ENCODE measurements around the gene FANK1.

FANK1 gene

GRCh38 chr10:125990974-125991373 lies 94.6 kb downstream of the FANK1 start:
- DNase-seq (ENCODE audit: low spot score), result no peak

DNA sequence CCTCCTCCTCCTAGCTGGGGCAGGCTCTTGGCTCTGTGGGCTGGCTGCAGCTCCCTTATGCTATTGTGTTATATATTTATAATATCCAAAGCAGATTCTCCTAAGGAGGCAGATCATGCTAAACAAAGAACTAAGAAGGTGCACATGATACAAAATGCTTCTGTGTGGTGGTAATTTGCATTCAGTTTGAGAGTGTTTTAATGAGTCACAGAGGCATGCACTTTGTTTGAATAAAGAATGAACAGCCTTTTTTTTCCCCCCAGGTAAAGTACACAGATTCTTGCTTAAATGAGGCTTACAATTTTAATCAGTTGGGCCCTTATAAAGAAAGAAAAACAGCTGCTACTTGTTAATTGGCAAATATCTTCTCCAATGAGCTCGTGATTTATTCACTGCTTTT lies 95.0 kb downstream of the FANK1 start:
- DNase-seq (ENCODE audit: low spot score), result no peak

DNA sequence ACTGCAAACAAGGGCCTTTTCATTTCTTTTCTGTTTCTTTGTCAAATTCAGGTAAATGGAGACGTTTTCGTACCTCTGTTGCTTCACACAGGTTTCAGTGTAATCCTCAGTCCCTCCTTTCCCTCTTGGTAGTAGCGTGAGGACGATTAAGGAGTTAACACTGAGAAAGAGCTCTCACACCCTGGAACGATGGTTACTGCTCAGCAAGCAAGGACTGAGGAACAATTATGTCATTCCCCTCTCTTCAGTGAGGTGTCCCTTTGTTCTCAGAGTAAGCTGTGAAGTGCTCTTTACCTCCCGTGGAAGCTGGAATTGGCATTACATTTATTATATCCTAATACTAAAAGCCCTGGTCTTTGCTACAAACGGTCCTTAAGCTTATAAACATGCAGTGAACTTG lies 95.9 kb downstream of the FANK1 start:
- no peak for DNase-seq (ENCODE audit: low spot score)

DNA sequence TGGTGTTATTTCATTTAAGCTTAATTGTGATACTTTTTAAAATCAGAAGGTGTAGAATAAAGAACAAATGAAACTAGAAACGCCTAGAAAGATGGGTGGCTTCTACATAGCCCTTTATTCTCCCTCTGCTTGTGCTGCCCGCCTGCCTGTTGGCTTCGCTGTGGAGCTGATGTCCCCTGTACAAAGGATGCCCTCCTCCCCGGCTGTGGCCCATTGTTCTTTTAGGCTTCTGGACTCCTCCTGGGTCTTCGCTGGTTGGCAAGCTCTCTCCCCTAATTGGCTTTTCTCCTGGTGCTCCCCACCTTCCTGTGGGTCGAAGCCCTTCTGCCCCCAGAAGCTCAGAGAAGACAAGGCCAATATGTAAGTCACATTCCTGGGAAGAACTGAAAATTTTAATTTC lies 98.2 kb downstream of the FANK1 start:
- DNase-seq (ENCODE audit: low spot score), result no peak

GRCh38 chr10:125995726-125996304 lies 99.5 kb downstream of the FANK1 start:
- DNase-seq (ENCODE audit: low spot score), result no peak

DNA sequence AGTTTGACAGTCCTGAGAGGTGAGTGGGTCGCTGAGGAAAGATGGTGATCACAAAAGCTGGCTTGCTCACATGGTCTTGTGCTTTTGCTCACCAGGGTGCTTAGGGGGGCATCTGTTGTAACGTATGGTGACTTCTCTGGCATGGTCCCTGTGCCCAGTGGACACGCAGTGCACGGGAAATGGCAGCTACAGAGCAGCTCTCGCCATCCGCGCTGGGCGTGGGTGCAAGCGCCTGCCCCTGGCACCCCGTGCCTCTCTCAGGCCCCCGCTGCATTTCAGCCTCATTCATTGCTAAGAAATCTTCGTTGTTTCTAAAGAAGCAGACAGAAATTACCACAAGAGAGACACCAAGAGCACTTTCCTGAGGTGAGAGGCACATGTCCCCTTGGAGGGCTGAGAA lies 101.2 kb downstream of the FANK1 start:
- no peak for DNase-seq (ENCODE audit: low spot score)

- no peak for DNase-seq (ENCODE audit: low spot score)
These were observed 103.3 kb downstream of the FANK1 start for GRCh38 chr10:125999694-126000093.

- DNase-seq (ENCODE audit: low spot score), result no peak
These were observed 105.2 kb downstream of the FANK1 start for GRCh38 chr10:126001576-126001975.

GRCh38 chr10:126004752-126005151 lies 108.4 kb downstream of the FANK1 start:
- no peak for DNase-seq (ENCODE audit: low spot score)

DNA sequence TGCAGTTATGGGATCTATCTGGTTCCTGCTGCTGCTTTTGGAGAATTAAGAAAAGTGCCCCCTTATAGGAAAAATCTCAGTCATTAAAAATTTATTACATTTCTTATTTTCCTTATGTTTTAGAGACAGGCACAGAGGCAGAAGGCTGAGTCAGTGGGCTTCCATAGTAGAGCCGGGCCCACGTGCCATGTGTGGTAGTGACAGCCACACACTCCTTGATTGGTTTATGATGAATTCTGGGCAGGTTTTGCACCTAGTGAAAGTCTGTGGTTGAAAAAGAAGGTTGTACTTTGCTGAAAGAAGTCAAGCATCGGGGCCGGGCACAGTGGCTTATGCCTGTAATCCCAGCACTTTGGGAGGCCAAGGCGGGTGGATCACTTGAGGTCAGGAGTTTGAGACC lies 109.9 kb downstream of the FANK1 start:
- DNase-seq (ENCODE audit: low spot score), result no peak

- no peak for DNase-seq (ENCODE audit: low spot score)
These were observed 110.5 kb downstream of the FANK1 start for GRCh38 chr10:126006906-126007305.

DNA sequence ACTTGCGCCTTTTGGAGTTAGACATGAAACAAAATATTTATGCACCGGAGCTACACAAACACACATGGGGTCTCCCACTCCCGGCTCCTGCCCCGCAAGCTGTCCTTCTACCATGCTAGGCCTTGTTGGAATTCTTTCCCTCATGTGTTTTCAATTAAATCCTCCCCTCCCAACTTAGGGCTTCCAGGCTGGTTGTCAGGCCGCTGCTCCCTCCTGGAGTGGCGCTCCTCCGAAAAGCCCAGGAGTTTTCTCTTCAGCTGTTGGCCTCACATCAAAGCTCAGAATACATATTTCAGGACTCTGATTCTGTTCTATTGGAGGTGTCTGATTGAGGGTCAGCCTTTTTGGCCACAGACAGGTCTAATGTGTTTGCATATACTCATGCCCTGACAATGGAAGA lies 113.3 kb downstream of the FANK1 start:
- DNase-seq (ENCODE audit: low spot score), result no peak

DNA sequence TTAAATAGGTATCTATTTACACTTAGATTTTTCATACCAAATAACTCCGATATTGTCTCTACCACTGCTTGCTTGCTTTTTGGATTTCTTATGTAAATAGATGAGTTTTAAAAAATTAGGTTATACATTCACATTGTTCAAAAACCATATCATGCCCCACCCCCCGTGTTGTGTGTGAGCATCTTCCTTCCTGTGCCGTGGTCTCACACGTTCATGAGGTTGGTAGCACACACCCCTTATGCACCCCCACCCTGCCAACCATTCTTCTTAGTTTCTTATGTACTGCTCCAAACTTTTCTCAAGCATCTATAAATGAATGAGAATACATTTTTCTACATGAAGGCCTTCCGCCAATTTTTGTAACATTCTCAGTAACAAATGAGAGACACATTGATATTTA lies 115.6 kb downstream of the FANK1 start:
- DNase-seq (ENCODE audit: low spot score), result no peak

DNA sequence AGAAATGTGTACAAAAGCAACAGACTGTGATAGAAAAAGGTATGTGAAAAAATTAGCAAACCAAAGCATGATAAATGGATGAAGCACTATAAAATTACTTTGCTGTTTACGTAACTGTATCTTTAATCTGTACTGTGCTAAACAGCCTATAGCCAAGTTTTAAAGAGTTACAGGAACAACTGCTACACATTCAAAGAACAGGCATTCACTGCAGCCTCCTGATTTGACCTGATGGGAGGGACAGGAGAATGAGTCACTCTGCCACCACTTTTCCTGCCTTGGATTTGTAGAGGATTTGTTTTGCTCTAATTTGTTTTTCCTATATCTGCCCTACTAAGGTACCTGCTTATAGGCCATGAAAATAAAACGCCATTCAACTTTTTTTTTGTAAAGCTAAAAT lies 116.1 kb downstream of the FANK1 start:
- DNase-seq (ENCODE audit: low spot score), result no peak

- DNase-seq (ENCODE audit: low spot score), result no peak
These were observed 117.3 kb downstream of the FANK1 start for GRCh38 chr10:126013489-126014281.

DNA sequence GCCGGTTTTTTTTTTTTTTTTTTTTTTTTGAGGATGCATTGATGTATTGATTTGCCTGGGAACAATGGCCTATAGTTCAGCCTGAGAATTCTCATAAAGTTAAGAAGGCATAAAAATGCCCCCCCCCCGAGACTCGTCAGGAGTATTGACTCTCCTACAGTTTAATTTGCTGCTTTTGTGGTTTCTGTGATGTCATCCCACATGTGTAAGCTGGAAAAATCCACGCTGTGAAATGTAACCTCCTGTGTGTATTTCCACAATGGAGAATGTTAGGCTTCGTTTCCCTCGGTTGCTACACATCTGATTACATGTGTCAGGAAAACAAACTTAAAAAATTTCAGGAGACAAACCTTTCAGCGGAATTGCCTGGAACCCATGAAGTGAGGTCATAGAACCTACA lies 117.9 kb downstream of the FANK1 start:
- no peak for DNase-seq (ENCODE audit: low spot score)

GRCh38 chr10:126015413-126015812 lies 119.0 kb downstream of the FANK1 start:
- DNase-seq (ENCODE audit: low spot score), result no peak

GRCh38 chr10:126016156-126016805 lies 119.9 kb downstream of the FANK1 start:
- no peak for DNase-seq (ENCODE audit: low spot score)

DNA sequence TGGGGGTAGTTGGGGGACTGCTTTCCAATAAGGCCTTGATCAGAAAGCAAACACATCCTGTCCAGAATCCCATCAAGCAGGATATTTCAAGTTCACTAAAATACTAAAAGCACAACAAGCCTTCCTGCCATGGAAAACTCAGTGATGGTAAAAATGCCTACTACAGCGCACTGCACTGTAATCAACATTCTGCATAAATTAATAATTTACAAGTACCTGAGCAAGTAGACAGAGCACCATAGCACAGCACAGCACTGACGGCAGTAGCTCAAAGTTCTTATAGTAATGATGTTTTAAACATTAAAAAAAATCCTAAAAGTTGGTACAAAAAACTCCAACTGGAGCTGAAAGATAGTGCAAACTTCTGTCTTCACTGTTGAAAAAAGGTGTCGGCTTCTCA lies 120.5 kb downstream of the FANK1 start:
- DNase-seq (ENCODE audit: low spot score), result no peak

GRCh38 chr10:126017961-126018560 lies 121.7 kb downstream of the FANK1 start:
- no peak for DNase-seq (ENCODE audit: low spot score)

DNA sequence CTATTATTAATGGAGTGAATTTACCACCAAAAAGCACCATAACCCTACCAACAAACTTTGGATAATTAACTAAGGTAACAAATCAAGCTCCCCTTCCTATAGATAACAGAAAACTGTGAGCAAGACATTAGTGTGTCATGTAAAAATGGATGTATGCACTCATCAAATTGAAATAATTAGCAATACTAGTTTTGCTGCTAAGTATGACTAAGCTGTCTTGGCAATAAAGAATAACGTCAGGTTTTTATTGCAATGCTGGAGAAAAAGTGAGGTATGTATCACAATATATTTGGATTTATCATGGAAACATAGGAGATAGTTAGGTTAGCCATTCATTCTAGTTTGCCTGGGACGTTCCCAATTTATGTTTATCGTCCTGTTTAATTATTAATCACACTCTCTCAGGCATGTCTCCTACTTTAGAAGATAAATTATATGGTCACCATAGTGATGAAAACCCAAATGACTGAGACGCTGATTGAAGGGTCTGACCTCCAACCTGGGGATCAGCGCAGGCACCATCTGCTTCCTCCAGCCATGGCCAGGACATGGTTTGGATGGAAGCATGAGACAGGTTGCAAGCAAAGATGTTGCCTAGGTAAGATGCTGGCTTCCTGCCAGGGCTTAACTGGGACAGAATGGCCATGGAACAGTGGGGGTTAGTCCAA lies 125.6 kb downstream of the FANK1 start:
- DNase-seq (ENCODE audit: low spot score), result no peak

- DNase-seq (ENCODE audit: low spot score), result no peak
These were observed 126.5 kb downstream of the FANK1 start for GRCh38 chr10:126022841-126023240.

- DNase-seq (ENCODE audit: low spot score), result no peak
These were observed 131.3 kb downstream of the FANK1 start for GRCh38 chr10:126027692-126028091.

All from germinal center (tissue), 1 donor.